GM12892 (cell line): ENCODE results near the gene RBL1.

Experiments
- POLR2A ChIP-seq: IDR thresholded peaks from 2 replicates; pipeline ENCODE4 v1.6.1; 2011; ENCODE audit warnings: low read depth, low read length, control low read depth
- POLR2AphosphoS5 ChIP-seq: IDR thresholded peaks from 2 replicates; pipeline ENCODE4 v1.6.1; 2011; ENCODE audit warnings: low read depth, low read length, control low read depth

DNA sequence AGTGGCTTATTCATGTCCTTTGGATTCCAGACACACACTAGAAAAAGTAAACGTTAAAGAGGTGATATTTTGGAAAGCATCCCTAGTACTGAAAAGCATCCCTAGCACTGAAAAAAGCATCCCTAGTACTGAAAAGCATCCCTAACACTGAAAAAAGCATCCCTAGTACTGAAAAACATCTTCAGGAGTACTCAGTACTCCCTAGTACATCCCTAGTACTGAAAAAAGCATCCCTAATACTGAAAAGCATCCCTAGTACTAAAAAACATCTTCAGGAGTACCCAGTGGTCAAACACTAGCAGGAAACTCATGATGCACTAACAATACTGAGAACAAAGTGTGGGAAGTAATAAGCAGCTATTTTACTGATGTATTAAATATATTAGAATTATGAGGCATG lies 98.7 kb downstream of the RBL1 start:
- TF ChIP-seq POLR2AphosphoS5: no peak
- TF ChIP-seq POLR2A: no peak
